ENCODE measurements around the gene EPHA4.

- TF ChIP-seq CTCF (IDR thresholded peaks at IDR 0.05; ENCODE audit: insufficient read depth, low read depth, low read length) = no peak
- TF ChIP-seq EZH2 (IDR thresholded peaks at IDR 0.05; ENCODE audit: insufficient read depth, low read length) = no peak
Measured at GRCh38 chr2:221434142-221434541, 138.0 kb downstream of the EPHA4 start.
